HS-5 (cell line): ENCODE data around the gene TMIGD1.
A peak's percentile ranks its signal among the peaks of the same experiment; 100 is the strongest.

Experiments
- DNase-seq: peaks from one replicate; pipeline ENCODE4 v3.0.0-alpha.2; 2012; ENCODE audit warnings: low read depth

Gene TMIGD1

DNA sequence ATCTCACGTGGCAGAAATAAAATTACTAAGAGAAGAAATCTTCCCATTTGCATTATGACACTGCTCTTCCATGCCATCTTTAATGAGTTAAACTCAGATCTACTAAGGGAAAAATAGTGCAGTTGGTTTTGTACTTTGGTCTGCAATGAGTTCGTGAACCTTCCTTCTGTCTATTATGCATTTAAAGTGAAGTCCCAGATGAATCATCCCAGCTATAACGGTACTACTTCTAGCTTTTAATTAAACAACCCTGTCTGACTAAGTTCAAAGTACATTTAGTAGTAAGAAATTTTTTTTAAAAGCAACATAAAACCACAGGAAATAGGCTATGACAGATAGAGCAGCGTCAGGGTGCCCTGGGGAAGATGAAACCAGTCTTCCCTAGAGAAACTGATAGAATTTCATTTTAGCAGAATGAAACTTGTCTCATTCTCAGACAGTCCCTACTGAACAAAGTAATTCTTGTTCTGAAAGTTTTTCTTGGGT, 1.8 kb downstream of the TMIGD1 start:
- no peak for DNase-seq

DNA sequence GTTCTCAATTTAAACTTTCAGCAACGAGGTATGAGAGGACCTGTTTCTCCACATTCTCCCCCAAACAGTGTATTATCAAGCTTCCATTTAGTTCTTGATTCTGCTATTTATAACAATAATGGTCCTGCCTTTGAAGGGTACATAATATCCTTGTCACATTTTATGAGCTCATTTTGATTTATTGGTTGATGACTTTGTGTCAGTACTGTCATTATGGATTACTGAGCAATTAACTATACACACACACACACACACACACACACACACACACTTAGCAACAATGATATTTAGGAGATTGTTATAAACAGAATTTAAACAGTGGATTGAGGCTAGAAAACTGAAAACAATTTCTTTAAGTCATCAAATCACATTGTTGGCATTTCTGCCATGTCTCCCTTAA, 7.0 kb downstream of the TMIGD1 start:
- no peak for DNase-seq

DNA sequence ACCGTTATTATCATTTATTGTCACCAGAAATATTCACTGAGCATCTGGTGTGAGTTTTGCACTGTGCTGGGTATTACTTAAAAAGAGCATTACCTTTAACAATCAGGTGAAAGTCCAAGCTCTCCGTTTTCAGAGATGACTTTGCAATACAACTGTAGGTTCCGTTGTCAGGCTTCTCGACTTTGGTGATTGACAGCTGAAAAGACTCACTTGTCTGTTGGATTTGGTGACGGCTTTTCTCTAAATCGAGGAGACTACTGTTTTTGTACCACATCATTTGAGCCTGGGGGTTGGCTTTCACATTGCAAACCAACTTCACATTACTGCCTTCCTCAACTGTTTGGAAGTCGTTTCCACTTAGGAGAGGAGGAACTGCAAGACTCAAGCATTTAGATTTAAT, 9.1 kb downstream of the TMIGD1 start:
- DNase-seq: no peak

DNA sequence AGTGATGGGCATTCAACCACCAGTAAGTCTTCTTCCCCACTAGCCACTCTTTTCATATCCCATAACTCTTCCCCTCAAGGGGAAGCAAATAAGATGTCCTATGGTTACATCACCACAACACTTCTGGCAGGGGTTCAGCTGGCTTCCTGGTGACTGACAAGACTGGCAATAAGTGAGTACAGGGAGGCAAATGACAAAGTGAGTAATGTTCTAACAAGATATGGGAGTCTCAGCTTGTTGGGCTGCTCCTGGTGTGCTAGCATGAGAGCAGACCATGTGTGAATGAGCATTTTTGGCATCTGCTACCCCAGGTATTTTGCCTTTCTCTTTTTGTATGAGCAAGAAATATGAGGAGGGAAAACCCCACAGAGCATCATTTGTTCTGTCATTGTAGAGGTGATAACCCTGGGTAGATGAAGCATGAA, 9.9 kb downstream of the TMIGD1 start:
- no peak for DNase-seq

DNA sequence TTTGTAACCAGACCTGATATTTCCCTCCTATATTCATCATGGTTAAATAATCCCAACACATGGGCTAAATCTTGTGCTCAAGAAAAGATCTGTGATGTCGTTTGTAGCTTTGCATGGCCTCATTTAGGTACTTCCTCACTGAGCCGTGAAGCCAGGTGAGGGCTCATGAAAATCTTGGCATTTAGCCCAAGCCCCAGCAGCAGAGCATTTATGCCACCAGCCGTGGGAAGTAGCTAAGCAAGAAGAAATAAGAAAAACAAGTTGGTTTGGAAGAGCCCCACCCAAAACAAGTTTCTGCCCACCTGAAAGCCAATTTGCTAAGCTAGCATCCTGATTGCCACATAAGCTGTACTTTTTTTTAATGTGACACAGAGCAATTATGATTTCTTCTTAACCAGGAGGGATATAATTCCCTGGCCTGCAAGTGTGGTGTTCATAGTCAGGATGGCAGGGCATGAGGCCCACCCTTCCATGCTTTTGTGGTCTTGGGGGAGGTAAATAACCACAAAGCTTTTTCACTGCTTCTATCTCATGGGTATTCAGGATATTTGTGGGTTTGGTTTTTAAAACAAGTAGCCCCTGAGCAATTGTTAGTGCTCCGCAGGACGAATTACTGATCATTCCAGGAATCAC, 10.5 kb downstream of the TMIGD1 start:
- no peak for DNase-seq

DNA sequence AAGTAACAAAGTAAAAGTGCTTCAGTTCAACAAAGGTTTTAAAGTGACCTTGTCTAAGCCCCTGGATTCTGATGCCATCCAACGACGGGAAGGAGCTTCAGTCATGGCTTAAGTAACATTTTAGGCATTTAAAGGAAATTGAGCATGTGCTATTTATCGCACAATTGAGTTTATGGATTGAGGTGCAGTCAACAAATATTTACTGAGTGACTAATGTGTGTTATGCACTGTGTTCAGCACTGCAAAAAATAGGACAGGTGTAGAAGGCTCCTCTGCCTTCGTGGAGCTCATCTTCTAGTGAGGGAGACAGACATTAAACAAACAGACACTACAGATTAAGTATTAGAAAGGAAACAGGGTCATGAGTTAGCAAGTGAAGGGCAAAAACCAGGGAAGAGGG, 12.5 kb downstream of the TMIGD1 start:
- DNase-seq: no peak

DNA sequence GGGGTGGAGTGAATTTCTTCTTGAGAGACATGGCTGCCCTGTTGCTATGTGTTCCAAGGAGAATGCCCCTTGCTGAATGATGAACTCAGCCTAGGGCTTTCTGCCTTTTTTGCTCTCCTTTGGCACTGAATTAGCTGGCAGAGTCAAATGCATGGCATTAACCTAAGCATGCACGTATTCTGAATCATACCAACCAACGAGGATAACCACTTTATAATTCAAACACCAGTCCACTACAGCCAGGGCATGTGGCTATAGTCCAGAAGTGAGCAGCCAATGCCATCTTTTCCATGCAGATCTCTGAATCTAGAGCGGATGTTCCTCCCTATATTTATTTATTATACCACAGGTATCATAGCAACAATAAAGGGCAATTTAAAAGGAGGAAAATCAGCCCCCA, 15.7 kb downstream of the TMIGD1 start:
- DNase-seq: no peak

DNA sequence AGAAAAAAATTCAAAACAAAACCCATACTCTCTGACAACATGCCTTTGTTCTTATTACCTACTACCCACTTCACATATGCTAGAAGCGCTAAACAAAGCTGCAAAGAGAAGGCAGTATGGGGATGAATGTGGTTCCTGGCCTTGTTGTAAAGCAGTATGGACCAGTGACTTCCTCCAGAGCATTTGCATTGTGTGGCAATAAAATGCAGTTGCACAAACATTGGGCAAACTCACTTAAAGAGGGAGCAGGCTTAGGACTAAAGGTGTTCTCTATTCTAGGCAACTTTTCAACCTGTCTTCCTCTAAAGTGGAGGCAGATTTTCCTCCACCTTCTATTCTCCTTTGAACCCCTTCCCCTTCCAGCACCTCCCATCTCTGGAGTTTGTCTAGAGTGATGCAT, 17.1 kb downstream of the TMIGD1 start:
- DNase-seq: no peak

DNA sequence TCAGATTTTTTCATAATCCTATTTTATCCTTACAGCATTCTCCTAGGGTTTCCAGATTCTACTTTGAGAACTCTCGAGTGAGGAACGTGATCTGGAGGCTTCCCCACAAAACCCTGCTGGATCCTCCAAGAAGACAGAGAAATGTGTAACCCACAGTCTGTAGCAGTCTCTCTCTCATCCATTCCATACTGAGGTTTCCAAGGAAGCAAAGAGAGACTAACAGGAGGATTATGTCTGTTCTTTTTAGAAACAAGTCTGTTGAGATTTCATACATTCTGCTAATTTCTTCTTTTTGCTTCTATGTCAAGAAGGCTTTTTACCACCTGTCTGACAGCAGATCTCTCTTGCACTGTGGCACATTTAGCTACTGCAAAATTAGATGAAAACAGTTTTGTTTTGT, 18.8 kb downstream of the TMIGD1 start:
- DNase-seq: no peak

DNA sequence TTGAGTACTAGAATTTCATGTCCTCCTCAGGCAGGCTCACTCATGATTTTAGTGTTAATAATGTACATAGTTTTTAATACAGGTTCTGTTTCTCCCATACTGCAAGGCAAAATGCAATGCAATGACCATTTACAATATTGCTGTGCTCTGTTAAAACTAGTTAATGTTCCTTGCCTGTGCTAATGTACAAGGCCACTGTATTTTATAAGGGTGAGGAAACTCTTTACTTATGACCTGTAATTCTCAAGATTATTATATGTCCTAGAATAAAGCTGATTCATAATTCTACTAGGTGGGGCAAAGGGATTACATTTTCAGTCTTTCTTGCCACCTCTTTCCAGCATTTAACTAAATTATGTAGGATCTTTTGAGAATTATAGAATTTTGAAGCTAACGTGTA, 19.4 kb downstream of the TMIGD1 start:
- DNase-seq: no peak

DNA sequence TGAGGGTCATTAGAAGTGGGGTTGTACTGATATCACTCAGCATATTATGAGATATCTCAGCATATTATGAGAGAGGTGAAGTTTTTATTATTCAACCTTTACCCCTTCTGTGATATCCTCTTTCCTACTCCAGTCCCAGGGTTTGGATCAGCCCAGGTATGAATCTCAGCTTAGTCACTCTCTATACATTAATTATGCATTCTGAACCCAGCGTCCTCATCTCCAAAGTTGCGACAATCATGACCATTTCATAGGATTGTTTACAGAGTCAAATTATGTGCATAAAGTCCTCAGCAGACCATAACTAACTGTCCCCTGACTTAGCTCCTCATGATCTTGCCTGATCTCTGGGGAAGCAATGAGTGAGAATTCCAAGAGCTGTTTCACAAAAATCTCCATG, 21.6 kb downstream of the TMIGD1 start:
- no peak for DNase-seq

DNA sequence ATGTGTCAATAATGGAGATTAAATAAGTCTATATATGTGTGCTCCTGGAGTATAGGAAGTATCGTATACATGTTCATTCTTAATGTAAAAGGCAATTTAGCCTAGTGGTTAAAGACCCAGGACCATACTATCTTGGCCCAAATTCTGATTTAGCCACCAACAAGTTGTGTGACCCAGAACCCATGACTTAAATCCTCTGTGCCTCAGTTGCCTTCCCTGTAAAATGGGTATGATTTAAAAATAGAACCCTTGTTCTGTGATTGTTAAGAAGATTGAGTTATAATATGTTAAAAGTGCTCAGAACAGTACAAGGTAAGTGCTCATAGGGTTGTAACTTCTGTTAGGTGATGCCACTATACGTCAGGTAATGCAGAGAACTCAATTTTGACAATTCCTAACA, 23.3 kb downstream of the TMIGD1 start:
- DNase-seq: no peak

DNA sequence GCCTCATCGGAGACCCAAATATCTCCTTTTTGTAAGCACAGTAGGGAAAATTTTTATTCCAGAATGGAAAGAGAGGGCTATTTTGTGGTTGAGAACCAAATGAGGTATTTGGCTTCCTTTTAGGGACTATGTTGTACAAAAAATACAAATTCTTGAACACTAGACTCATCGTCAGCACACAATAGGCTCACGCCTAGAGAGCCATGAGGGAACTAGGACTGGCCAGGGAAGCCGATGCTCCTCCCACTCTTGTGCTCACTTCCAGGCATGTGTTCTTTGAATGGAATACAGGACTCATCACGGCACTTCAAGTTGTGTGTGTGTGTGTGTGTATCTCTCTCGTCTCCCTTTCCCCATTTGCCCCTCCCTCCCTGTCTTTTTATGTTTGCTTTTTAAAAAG, 24.3 kb downstream of the TMIGD1 start:
- DNase-seq: peak; percentile 18

DNA sequence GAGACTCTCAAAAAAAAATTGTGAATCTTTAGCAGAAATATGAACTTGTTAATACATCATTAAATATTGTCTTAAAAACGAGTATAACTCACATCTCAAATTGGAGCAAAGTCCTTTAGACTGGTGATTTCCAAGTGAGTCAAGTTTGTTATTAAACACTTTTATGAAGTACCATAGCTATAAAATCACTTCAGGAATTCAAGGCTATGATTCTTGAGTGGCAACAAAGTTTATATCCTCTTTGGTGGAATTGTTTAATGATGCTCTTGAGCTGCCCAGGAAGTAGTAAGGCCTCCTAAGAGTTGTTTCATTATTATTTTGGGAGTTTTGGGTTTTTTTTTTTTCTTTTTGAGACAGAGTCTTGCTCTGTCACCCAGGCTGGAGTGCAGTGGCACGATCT, 25.5 kb downstream of the TMIGD1 start:
- no peak for DNase-seq

DNA sequence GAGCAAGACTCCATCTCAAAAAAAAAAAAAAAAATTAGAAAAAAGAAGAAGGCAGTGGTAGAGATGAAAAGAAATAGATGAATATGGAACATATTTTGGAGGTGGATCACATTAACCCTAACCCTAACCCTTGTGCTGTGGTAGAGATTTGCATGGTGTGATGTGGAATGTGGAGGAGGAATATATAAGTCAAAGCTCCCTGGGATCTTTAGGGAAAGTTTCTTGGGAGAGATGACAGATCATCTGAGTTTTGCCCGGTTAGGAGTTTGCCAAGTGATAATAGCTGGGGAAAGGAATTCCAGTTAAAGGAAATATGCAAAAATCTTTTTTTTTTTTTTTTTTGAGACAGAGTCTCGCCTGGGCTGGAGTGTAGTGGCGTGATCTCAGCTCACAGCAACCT, 29.1 kb downstream of the TMIGD1 start:
- no peak for DNase-seq

DNA sequence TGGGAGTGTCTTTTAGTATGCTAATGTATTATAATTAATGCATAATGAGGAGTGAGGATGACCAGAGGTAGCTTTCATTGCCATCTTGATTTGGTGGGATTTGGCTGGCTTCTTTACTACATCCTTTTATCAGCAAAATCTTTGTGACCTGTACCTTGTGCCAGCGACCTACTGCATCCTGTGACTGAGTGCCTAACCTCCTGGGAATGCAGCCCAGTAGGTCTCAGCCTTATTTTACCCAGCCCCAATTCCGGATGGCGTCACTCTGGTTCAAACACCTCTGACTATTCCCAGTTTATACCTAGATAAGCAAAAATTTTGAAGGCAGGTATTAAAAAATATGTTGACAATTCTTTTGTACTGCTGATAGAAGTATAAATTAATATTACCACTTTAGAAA, 31.6 kb downstream of the TMIGD1 start:
- DNase-seq: no peak

DNA sequence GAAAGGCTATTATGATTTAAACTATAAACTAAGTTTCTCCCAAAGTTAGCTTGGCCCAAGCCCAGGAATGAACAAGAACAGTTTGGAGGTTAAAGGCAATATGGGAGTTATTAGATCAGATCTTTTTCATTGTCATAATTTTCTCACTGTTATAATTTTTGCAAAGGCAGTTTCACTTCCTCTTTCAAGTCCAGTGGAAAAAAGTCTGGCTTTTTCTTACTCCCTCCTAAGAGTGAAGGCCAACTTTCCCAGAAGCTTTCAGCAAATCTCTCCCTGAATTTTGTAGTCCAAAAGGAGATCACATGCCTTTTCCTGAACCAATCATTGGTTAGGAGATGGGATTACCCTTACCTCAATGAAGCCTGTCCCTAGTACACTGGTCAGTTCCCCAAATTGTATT, 33.0 kb downstream of the TMIGD1 start:
- DNase-seq: no peak

DNA sequence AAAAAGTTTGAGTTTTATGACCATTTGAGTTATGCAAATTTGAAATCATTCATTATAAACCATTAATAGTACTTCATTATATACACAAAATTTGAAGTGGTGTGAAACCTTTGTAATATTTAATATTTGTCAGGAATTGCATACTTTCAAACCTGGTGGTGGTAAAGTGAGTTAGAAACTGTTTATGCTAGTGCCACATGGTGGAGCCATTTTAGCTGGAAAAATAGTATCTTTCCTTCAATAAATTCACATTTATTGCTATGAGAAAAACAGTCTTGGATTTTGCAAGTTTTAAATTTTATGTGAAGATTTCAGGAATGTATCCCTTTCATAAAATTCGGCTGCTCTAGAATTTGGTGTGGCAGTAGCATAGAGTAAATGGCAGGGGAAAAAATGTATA, 34.9 kb downstream of the TMIGD1 start:
- DNase-seq: no peak

DNA sequence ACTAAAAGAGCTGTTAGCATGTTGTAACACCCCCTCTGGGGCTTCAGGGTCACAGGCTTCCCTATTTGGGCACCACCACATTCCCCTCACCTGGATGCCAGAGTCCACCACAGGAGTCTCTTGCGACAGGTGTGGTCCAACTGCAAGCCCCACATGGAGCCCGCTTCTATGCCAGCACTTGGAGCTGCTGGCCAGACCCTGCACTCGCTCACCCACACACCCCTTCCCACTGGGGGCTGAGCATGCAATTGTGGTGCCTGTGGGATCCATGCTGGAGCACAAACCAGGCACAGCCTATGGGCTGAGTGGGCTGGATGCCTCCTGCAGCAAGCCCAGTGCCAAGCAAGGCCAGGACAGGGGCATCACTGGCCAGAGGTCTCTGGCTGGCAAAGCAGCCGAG, 36.1 kb downstream of the TMIGD1 start:
- DNase-seq: no peak

DNA sequence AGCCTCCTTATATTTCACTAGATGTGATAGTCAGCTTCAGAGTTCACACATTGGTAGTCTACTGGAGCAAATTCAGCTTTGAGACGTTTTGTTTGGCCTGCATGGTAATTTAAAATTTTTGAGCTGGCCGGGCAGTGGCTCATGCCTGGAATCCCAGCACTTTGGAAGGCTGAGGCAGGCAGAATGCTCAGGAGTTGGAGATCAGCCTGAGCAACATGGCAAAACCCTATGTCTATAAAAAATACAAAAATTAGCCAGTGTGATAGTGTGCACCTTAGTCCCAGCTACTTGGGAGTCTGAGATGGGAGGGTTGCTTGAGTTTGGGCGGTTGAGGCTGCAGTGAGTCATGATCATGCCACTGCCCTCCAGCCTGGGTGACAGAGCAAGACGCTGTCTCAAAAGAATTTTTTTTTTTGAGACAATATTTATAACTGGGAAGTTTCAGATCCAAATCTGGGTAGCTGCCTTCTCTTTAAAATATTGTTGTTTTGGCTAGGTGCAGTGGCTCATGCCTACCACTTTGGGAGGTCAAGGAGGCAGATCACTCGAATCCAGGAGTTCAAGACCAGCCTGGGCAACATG, 37.3 kb downstream of the TMIGD1 start:
- no peak for DNase-seq

DNA sequence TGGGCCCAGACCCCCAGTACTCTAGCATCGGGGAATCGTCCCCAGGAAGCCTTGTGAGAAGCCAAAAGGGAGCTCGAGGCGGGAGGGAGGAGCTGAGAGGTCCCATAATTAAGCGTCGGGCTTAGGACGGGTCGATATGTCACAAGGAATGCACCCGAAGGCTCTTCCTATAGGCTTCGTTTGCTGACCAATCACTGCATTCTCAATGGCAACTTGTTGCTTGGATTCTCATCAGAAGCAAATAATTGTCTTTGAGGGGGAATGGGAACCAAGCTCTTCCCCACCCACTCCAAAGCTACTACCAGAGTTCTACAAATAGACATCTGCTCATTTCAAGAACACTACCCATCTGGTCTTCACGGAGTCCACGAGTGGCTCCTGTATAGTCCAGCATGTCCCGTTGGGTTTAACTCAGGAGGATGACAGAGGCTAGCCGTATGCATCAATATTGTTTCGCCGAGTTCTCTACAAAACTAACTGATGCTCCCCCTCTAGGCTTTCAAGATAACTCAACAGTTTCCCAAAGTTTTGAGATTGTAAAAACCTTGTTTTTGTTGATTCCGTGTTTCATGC, 41.5 kb downstream of the TMIGD1 start:
- peak; percentile 14 for DNase-seq

DNA sequence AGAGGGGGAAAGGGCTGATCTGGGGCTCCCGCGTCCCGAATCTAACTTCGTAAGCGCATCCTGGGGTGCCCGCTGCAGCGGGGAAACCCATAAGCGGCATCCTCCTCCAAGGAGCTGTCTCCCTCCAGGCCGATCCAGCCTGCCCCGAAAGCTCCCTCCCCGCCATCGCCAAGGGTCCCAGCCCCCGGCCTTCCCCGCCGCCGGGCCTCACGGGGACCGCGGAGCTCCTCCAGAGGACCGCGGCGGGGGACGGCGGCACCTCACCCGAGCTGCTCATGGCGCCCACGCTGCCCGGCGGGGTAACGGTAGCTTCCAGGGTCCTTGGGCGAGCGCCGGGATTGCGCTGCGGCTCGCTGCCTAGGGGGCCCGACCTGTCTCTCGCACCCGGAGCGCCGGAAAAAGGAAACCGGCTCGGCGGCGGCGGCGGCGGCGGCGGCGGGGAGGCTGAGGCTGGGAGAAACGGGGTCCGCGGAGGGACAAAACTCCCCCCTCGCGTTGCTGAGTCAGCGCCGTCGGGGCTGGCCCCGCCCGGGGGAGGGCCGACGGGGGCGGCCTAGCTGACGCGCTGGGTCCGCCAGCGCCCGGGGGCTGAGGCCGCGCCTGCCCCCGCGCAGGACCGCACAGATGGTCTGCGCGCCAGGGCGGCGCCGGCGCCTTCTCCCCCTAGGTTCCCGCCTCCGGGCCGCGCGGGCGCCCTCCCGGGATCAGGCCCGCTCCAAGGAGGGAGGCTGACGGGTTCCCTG, 42.1 kb downstream of the TMIGD1 start, which contains the start of gene BLMH:
TSS of gene BLMH (minus strand) at position 402 of the 743 bp plus-strand sequence. CDS start at position 277, 125 bp downstream.
- peak; percentile 32 for DNase-seq
